NCI-H69 (cell line): ENCODE data around the gene ZBTB39.
A peak's percentile ranks its signal among the peaks of the same experiment; 100 is the strongest.
"Not testable (repeated sequence)": the region's sequence is repeated elsewhere in the genome, so short reads cannot be mapped to it uniquely, and the experiment has no call there.

ENCODE experiments used
- DNase-seq: peaks from one replicate; lab custom pipeline; 2025; lab: John Stamatoyannopoulos, UW

ZBTB39 gene

GRCh38 chr12:57031789-57032188 lies 25.4 kb upstream of the ZBTB39 start:
- peak; percentile 49 for DNase-seq

- DNase-seq = peak; percentile 96
These were observed 24.9 kb upstream of the ZBTB39 start for GRCh38 chr12:57031138-57031725.

GRCh38 chr12:57029457-57029856 lies 23.1 kb upstream of the ZBTB39 start:
- DNase-seq = peak; percentile 85

GRCh38 chr12:57027805-57028153 lies 21.4 kb upstream of the ZBTB39 start:
- DNase-seq = peak; percentile 42

- DNase-seq = peak; percentile 50
These were observed 20.9 kb upstream of the ZBTB39 start for GRCh38 chr12:57027011-57027804.

- peak; percentile 96 for DNase-seq
These were observed 18.9 kb upstream of the ZBTB39 start for GRCh38 chr12:57025196-57025595.

GRCh38 chr12:57022324-57022723 lies 16.0 kb upstream of the ZBTB39 start:
- DNase-seq = not testable (repeated sequence)

- DNase-seq = no peak
These were observed 13.8 kb upstream of the ZBTB39 start for GRCh38 chr12:57019983-57020719.

GRCh38 chr12:57018906-57019305 lies 12.6 kb upstream of the ZBTB39 start:
- DNase-seq = no peak

GRCh38 chr12:57018353-57018752 lies 12.0 kb upstream of the ZBTB39 start:
- not testable (repeated sequence) for DNase-seq

GRCh38 chr12:57016348-57016747 lies 10.0 kb upstream of the ZBTB39 start, which contains the start of gene TAC3:
Gene TAC3 (minus strand): TSS chr12:57016529. CDS start chr12:57015797, 732 bp downstream.
- peak; percentile 47 for DNase-seq

GRCh38 chr12:57012600-57013465 lies 6.5 kb upstream of the ZBTB39 start:
- peak; percentile 20 for DNase-seq

GRCh38 chr12:57011438-57012424 lies 5.4 kb upstream of the ZBTB39 start:
- peak; percentile 22 for DNase-seq

- DNase-seq = peak; percentile 92
These were observed 4.4 kb upstream of the ZBTB39 start for GRCh38 chr12:57010627-57011247.

- DNase-seq = no peak
These were observed 3.7 kb upstream of the ZBTB39 start for GRCh38 chr12:57009949-57010626.

- DNase-seq = peak; percentile 85
These were observed 1.8 kb upstream of the ZBTB39 start for GRCh38 chr12:57008178-57008577.

- no peak for DNase-seq
These were observed 596 bp upstream of the ZBTB39 start for GRCh38 chr12:57006809-57007475.

- no peak for DNase-seq
These were observed 1.7 kb downstream of the ZBTB39 start for GRCh38 chr12:57004651-57005050.

- DNase-seq = no peak
These were observed 3.0 kb downstream of the ZBTB39 start for GRCh38 chr12:57003395-57003794.
